Measurements from ENCODE around the gene BCL2. TPM values are rescaled to one million over a fixed set of nuclear protein-coding genes. Genes with fewer than 3 reads are reported as not detected.

BCL2 gene
- total RNA-seq, 1 experiment from 2014 or later, result 1.3 TPM

GRCh38 chr18:63316612-63317555, 2.7 kb downstream of the BCL2 start:
- no peak overlapping the region for H3K27ac ChIP-seq (ENCODE audit: insufficient read length, low read depth, low read length)
- no peak for DNase-seq
- H3K27ac Mint-ChIP-seq, result no peak overlapping the region
- H2BK120ac ChIP-seq (ENCODE audit: low read depth, low read length, poor library complexity, severe bottlenecking), result no peak overlapping the region
- H3K27me3 Mint-ChIP-seq (ENCODE audit: low read depth), result peaks cover 53% of the 10 kb centered on the region
- no peak overlapping the region for H3K23ac ChIP-seq (ENCODE audit: insufficient read length, low read depth, low read length)
- peaks cover 14 to 25% of the 10 kb centered on the region in 2 experiments for H3K4me1 Mint-ChIP-seq
- no peaks in the 10 kb centered on the region for H3K79me1 ChIP-seq (ENCODE audit: insufficient read depth, low read depth, low read length, poor library complexity, severe bottlenecking)
- no peak overlapping the region for H2BK12ac ChIP-seq (ENCODE audit: insufficient read length, low read depth, low read length)
- no peak overlapping the region for H2AK5ac ChIP-seq (ENCODE audit: insufficient read length, low read length)
- no peak overlapping the region for H3T11ph ChIP-seq (ENCODE audit: low read length)
- H2BK5ac ChIP-seq (ENCODE audit: insufficient read length, low read length), result no peak overlapping the region
- H4K20me1 ChIP-seq (ENCODE audit: control insufficient read depth, insufficient read depth, insufficient read length), result no peaks in the 10 kb centered on the region
- H2BK15ac ChIP-seq (ENCODE audit: low read depth, low read length), result no peak overlapping the region
- H3K4me3 Mint-ChIP-seq, result no peak overlapping the region
- no peak overlapping the region for H2AFZ ChIP-seq (ENCODE audit: low read length)
- H3K27me3 ChIP-seq (ENCODE audit: insufficient read depth, low read length), result peaks cover 10% of the 10 kb centered on the region; the same call in 1 of the 2 replicates
- no peak overlapping the region for H3K4me2 ChIP-seq (ENCODE audit: insufficient read depth, insufficient read length, low read length)
- no peak overlapping the region for H3K18ac ChIP-seq (ENCODE audit: insufficient read length, low read depth, low read length)
- no peaks in the 10 kb centered on the region for H3K9me3 ChIP-seq (ENCODE audit: control insufficient read depth, low read depth, low read length)
- no peak overlapping the region for H2BK20ac ChIP-seq (ENCODE audit: low read depth, low read length, poor library complexity, severe bottlenecking)
- no CpG with 5 or more reads among the region's 4 CpGs for WGBS (ENCODE audit: extremely low coverage, insufficient read length, low lambda C conversion rate)
- no peak overlapping the region for H3K14ac ChIP-seq (ENCODE audit: insufficient read depth, low read length)
- no peak overlapping the region for H4K91ac ChIP-seq (ENCODE audit: insufficient read length, low read depth, low read length)
- H3K23me2 ChIP-seq (ENCODE audit: insufficient read length, low read depth, low read length, poor library complexity, severe bottlenecking), result peaks cover 19% of the 10 kb centered on the region
- no peak overlapping the region for H3K56ac ChIP-seq (ENCODE audit: insufficient read length, low read depth, low read length)
- TF ChIP-seq CTCF (conservative IDR thresholded peaks at IDR 0.05), result no peak
- no peak overlapping the region for H3K9ac ChIP-seq (ENCODE audit: extremely low read depth, insufficient read length, low read length)
- no peak overlapping the region for H3K4ac ChIP-seq (ENCODE audit: low read depth, low read length)
- H3K9me3 Mint-ChIP-seq, result no peaks in the 10 kb centered on the region; a peak in 1 of 5 replicates
- no peaks in the 10 kb centered on the region; the same call in 1 of the 2 replicates for H3K79me2 ChIP-seq (ENCODE audit: insufficient read depth, low read length)
- no peaks in the 10 kb centered on the region for H3K4me1 ChIP-seq (ENCODE audit: insufficient read depth, low read length)
- no peaks in the 10 kb centered on the region; a peak in 1 of 7 replicates for H3K36me3 Mint-ChIP-seq (ENCODE audit: insufficient read depth in 1 of 3, low read depth in 3 of 3)
- H4K5ac ChIP-seq (ENCODE audit: insufficient read length, low read depth, low read length), result no peak overlapping the region
- no peak overlapping the region for H4K8ac ChIP-seq (replicated peaks; ENCODE audit: insufficient read length, low read depth, low read length)

All from H9 (cell line).